ENCODE data around the gene TRAIP.

DNA sequence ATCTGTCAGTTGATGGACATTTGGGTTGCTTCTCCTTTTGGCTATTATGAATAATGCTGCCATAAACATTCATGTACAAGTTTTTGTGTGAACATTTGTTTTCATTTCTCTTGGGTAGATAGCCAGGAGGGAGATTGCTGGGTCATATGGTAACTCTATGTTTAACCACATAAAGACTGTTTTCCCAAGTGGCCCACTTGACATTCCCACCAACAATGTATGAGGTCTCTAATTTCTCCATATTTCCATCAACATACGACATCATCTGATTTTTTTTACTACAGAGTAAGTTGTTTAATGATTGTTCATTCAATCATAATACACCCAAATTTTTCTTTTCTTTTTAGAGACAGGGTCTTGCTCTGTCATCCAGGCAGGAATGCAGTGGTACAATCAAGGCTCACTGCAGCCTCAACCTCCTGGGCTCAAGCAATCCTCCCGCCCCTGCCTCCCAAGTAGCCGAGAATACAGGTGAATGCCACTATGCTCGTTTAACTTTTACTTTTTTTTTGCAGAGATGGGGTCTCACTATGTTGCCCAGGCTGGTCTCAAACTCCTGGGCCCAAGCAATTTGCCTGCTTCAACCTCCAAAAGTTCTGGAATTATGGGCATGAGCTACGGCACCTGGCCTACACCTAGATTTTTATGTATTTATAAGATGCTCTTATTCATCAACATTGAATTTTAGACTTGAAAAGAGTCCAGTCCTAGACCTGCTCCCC, 76.8 kb downstream of the TRAIP start:
- TF ChIP-seq, protein P1, sequence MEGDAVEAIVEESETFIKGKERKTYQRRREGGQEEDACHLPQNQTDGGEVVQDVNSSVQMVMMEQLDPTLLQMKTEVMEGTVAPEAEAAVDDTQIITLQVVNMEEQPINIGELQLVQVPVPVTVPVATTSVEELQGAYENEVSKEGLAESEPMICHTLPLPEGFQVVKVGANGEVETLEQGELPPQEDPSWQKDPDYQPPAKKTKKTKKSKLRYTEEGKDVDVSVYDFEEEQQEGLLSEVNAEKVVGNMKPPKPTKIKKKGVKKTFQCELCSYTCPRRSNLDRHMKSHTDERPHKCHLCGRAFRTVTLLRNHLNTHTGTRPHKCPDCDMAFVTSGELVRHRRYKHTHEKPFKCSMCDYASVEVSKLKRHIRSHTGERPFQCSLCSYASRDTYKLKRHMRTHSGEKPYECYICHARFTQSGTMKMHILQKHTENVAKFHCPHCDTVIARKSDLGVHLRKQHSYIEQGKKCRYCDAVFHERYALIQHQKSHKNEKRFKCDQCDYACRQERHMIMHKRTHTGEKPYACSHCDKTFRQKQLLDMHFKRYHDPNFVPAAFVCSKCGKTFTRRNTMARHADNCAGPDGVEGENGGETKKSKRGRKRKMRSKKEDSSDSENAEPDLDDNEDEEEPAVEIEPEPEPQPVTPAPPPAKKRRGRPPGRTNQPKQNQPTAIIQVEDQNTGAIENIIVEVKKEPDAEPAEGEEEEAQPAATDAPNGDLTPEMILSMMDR (IDR thresholded peaks at IDR 0.05) = no peak
- TF ChIP-seq EP300 (IDR thresholded peaks at IDR 0.05) = no peak
